Keratinocyte (primary cell): ENCODE measurements around the gene CXCR6. TPM values are rescaled to one million over a fixed set of nuclear protein-coding genes. Genes with fewer than 3 reads are reported as not detected.

Experiments used
- DNase-seq: peaks from one replicate; pipeline ENCODE4 v3.0.0-alpha.2; 2011; ENCODE audit warnings: low read depth, missing footprints, low spot score
- FAIRE-seq: peaks from 2 replicates; lab custom pipeline; 2011; peaks lifted over from hg19 to GRCh38; lab: Jason Lieb, UNC
- H2AFZ ChIP-seq: 2 replicates; pipeline ENCODE4 v1.6.0; 2012; ENCODE audit warnings: low read length, control low read depth, inconsistent platforms; ENCODE audit not compliant: control insufficient read depth
- H3K27ac ChIP-seq: 2 replicates; pipeline ENCODE4 v1.5.1; 2011; ENCODE audit warnings: low read length; ENCODE audit not compliant: control insufficient read depth, insufficient read depth
- H3K27me3 ChIP-seq: 3 replicates; pipeline ENCODE4 v1.6.0; 2011; ENCODE audit warnings: low read length; ENCODE audit not compliant: control insufficient read depth, insufficient read depth; ENCODE audit errors: extremely low read depth
- H3K36me3 ChIP-seq, 2 experiments: 2 replicates in 1 of 2; 3 replicates in 1 of 2; pipeline ENCODE4 v1.5.1; 2011; ENCODE audit warnings: low read length in 2 of 2, mild to moderate bottlenecking in 1 of 2; ENCODE audit not compliant: control insufficient read depth in 2 of 2, insufficient read depth in 2 of 2; ENCODE audit errors: extremely low read depth in 1 of 2
- H3K4me1 ChIP-seq: 3 replicates; pipeline ENCODE4 v1.5.1; 2011; ENCODE audit warnings: low read length; ENCODE audit not compliant: control insufficient read depth, insufficient read depth; ENCODE audit errors: extremely low read depth
- H3K4me2 ChIP-seq: 3 replicates; pipeline ENCODE4 v1.6.0; 2011; ENCODE audit warnings: low read depth, low read length; ENCODE audit not compliant: control insufficient read depth, insufficient read depth; ENCODE audit errors: extremely low read depth
- H3K4me3 ChIP-seq, 3 experiments: fragments of 200-600 bp in 1 of 3; sonication (generic) in 1 of 3; 2 replicates in 2 of 3; 3 replicates in 1 of 3; pipeline ENCODE4 v1.5.1; 2011 to 2016; ENCODE audit warnings: low read length in 3 of 3, mild to moderate bottlenecking in 3 of 3, control low read depth in 2 of 3, inconsistent platforms in 1 of 3, low read depth in 1 of 3, mixed read lengths in 1 of 3, mixed run types in 1 of 3, moderate library complexity in 1 of 3; ENCODE audit not compliant: control insufficient read depth in 2 of 3, insufficient read depth in 2 of 3; ENCODE audit errors: extremely low read depth in 1 of 3
- H3K79me2 ChIP-seq: 2 replicates; pipeline ENCODE4 v1.6.0; 2012; ENCODE audit warnings: low read length; ENCODE audit not compliant: control insufficient read depth, insufficient read depth
- H3K9ac ChIP-seq: 3 replicates; pipeline ENCODE4 v1.6.0; 2011; ENCODE audit warnings: low read length; ENCODE audit not compliant: control insufficient read depth, insufficient read depth; ENCODE audit errors: extremely low read depth
- H3K9me1 ChIP-seq: 3 replicates; pipeline ENCODE4 v1.6.0; 2011; ENCODE audit warnings: low read length; ENCODE audit not compliant: control insufficient read depth, insufficient read depth; ENCODE audit errors: extremely low read depth
- H3K9me3 ChIP-seq: 2 replicates; pipeline ENCODE4 v1.5.1; 2012; ENCODE audit warnings: low read depth, low read length; ENCODE audit not compliant: control insufficient read depth
- H4K20me1 ChIP-seq: 3 replicates; pipeline ENCODE4 v1.6.0; 2011; ENCODE audit warnings: low read length; ENCODE audit not compliant: control insufficient read depth, insufficient read depth; ENCODE audit errors: extremely low read depth
- EZH2 ChIP-seq: IDR thresholded peaks from one replicate; pipeline ENCODE4 v1.6.1; 2012; ENCODE audit warnings: inconsistent platforms, mild to moderate bottlenecking, low read length, moderate library complexity
- dilution Hi-C: fragments of 300-500 bp; cut with MboI; formaldehyde crosslinking; loops from one replicate; pipeline ENCODE4 v1.7.0; 2020; ENCODE audit warnings: low sequenced_read_pairs; ENCODE audit not compliant: extremely low pct_ligation_motif_present
- polyA plus RNA-seq, 5 experiments: library from polyadenylated mRNA; depleted of rRNA in 3 of 5; stranded (reverse) in 3 of 5; stranded (forward) in 1 of 5; unstranded in 1 of 5; fragments of >200 nt; gene quantifications; 1 replicate in 1 of 5; 2 replicates in 3 of 5; 3 replicates in 1 of 5; pipeline versions ENCODE4 v1.2.1 to v1.2.3, GENCODE V29; 2011 to 2012; ENCODE audit warnings: missing spikeins in 2 of 5, low read depth in 1 of 5, low replicate concordance in 1 of 5
- TF ChIP-seq, protein P1 (sequence below), 3 experiments: IDR thresholded peaks in 1 of 3; conservative IDR thresholded peaks in 1 of 3; optimal IDR thresholded peaks in 1 of 3; 2 replicates in 2 of 3; 3 replicates in 1 of 3; pipeline versions ENCODE3 to v1.5.1; 2011; ENCODE audit warnings: low read length in 3 of 3, mild to moderate bottlenecking in 3 of 3, moderate library complexity in 2 of 3, control low read depth in 1 of 3, inconsistent platforms in 1 of 3; ENCODE audit not compliant: insufficient read depth in 2 of 3; ENCODE audit errors: extremely low read depth in 1 of 3

Gene CXCR6
- polyA plus RNA-seq, 1 donor (not counting 4 experiments of a cell fraction or from before 2014, with no cell fraction given), result not detected

DNA sequence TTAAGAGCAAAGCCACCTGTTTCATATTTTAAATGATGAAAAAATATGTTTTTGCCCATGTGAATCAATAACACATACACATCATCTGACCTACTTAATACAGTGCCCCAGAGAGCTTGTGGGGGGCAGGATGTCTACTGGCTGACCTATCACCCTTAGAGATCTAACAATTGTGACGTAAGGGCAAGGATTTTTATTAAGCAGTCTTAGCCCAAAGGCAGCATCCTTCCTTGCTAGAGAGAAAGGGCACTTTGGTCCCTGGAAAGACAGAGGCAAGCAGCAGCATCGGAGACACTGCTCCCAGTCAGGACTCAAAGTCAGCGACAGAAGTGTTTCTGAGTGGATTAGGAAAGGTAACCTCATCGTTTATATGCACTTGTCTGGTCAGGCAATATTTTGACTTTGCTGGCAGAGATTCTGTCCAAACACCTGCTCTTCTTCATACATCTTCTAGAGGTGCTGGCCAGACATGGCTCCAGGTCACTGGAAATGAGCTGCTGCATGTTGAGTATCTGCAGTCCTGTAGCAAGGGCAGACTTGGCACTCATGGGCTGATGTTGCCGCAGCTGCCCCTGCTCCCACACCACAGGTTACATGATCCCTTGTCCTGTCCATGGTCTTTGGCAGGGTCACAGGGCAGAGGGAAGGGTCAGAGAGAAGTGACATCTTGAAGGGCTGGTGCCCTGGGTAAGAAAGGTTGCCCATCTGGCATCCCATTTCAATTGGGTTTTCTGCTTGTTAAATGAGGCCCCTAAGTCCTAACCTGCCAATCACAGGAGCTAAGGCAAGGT, 1.8 kb downstream of the CXCR6 start:
- TF ChIP-seq, protein P1, sequence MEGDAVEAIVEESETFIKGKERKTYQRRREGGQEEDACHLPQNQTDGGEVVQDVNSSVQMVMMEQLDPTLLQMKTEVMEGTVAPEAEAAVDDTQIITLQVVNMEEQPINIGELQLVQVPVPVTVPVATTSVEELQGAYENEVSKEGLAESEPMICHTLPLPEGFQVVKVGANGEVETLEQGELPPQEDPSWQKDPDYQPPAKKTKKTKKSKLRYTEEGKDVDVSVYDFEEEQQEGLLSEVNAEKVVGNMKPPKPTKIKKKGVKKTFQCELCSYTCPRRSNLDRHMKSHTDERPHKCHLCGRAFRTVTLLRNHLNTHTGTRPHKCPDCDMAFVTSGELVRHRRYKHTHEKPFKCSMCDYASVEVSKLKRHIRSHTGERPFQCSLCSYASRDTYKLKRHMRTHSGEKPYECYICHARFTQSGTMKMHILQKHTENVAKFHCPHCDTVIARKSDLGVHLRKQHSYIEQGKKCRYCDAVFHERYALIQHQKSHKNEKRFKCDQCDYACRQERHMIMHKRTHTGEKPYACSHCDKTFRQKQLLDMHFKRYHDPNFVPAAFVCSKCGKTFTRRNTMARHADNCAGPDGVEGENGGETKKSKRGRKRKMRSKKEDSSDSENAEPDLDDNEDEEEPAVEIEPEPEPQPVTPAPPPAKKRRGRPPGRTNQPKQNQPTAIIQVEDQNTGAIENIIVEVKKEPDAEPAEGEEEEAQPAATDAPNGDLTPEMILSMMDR (optimal IDR thresholded peaks at IDR 0.05 in 1 of 3, IDR thresholded peaks at IDR 0.05 in 1 of 3, conservative IDR thresholded peaks at IDR 0.05 in 1 of 3; ENCODE audit: extremely low read depth in 1 of 3, insufficient read depth in 2 of 3, low read length in 3 of 3), result no peak
- TF ChIP-seq EZH2, result no peak
- Histone ChIP-seq H3K4me1 (no peaks in the 10 kb centered on the region), H3K9ac (no peak overlapping the region), H3K36me3 (peaks cover 0 to 16% of the 10 kb centered on the region in 2 experiments), H3K27ac (no peak overlapping the region), H3K4me2 (no peak overlapping the region), H3K79me2 (no peaks in the 10 kb centered on the region), H3K27me3 (no peaks in the 10 kb centered on the region), H3K9me3 (peaks cover 4% of the 10 kb centered on the region), H3K9me1 (no peaks in the 10 kb centered on the region), H2AFZ (no peak overlapping the region), H4K20me1 (no peaks in the 10 kb centered on the region), H3K4me3 (no peak overlapping the region)
- dilution Hi-C loops, result no loop called here
- FAIRE-seq (no peak), DNase-seq (no peak)

DNA sequence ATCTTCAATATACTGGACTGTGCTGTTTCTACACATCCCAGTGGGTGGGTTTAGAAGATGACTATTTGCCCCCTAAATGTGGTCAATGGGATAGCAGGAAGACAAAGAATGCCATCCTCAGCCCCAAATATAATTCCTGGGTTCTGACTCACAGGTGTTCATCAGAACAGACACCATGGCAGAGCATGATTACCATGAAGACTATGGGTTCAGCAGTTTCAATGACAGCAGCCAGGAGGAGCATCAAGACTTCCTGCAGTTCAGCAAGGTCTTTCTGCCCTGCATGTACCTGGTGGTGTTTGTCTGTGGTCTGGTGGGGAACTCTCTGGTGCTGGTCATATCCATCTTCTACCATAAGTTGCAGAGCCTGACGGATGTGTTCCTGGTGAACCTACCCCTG, 3.0 kb downstream of the CXCR6 start:
- no peak overlapping the region for H2AFZ ChIP-seq
- no peaks in the 10 kb centered on the region for H3K27me3 ChIP-seq
- H3K36me3 ChIP-seq, result peaks cover 0 to 22% of the 10 kb centered on the region in 2 experiments
- H4K20me1 ChIP-seq, result no peaks in the 10 kb centered on the region
- no peak overlapping the region for H3K9ac ChIP-seq
- TF ChIP-seq EZH2, result no peak
- TF ChIP-seq, protein P1 (optimal IDR thresholded peaks at IDR 0.05 in 1 of 3, IDR thresholded peaks at IDR 0.05 in 1 of 3, conservative IDR thresholded peaks at IDR 0.05 in 1 of 3; ENCODE audit: extremely low read depth in 1 of 3, insufficient read depth in 2 of 3, low read length in 3 of 3), result peak in 1 of 3 experiments; percentile 9
- no peak overlapping the region for H3K4me3 ChIP-seq
- H3K9me1 ChIP-seq, result no peaks in the 10 kb centered on the region
- H3K9me3 ChIP-seq, result no peaks in the 10 kb centered on the region
- no peaks in the 10 kb centered on the region for H3K4me1 ChIP-seq
- H3K27ac ChIP-seq, result no peak overlapping the region
- no peak for DNase-seq
- no peaks in the 10 kb centered on the region for H3K79me2 ChIP-seq
- no peak overlapping the region for H3K4me2 ChIP-seq
- dilution Hi-C loops, result no loop called here
- peak; percentile 23 for FAIRE-seq
